Tibial nerve (tissue), 4 donors: ENCODE results near the gene SORCS2. TPM values are rescaled to one million over a fixed set of nuclear protein-coding genes. Genes with fewer than 3 reads are reported as not detected.
A peak's percentile ranks its signal among the peaks of the same experiment; 100 is the strongest.

ENCODE experiments used
- DNase-seq, 2 donors: peaks; one replicate each; pipeline ENCODE4 v3.0.0-alpha.2; 2019; ENCODE audit warnings: low spot score in 2 of 2
- H3K27ac ChIP-seq, 4 donors: fragments of 200-600 bp; sonication (generic) in 3 of 4; one replicate each; pipeline ENCODE4 v1.5.1; 2017 to 2019; ENCODE audit warnings: mild to moderate bottlenecking in 1 of 4
- H3K27me3 ChIP-seq, 2 donors: fragments of 200-600 bp; sonication (generic) in 1 of 2; one replicate each; pipeline versions ENCODE4 v1.5.1 to v1.6.0; 2017 to 2019
- H3K36me3 ChIP-seq, 3 donors: fragments of 200-600 bp; sonication (generic); one replicate each; pipeline ENCODE4 v1.5.1; 2018 to 2019
- H3K4me1 ChIP-seq, 4 donors: fragments of 200-600 bp; sonication (generic) in 3 of 4; one replicate each; pipeline ENCODE4 v1.5.1; 2017 to 2019
- H3K4me3 ChIP-seq, 4 donors: fragments of 200-600 bp; sonication (generic) in 3 of 4; one replicate each; pipeline ENCODE4 v1.5.1; 2017 to 2019; ENCODE audit warnings: mild to moderate bottlenecking in 1 of 4, moderate library complexity in 1 of 4
- H3K9me3 ChIP-seq, 4 donors: fragments of 200-600 bp; sonication (generic) in 3 of 4; one replicate each; pipeline ENCODE4 v1.5.1; 2017 to 2019
- EP300 ChIP-seq, 2 donors: sonication (generic); formaldehyde crosslinking; IDR thresholded peaks; one replicate each; pipeline ENCODE4 v1.6.1; 2017; ENCODE audit warnings: antibody characterized with exemption in 2 of 2, mild to moderate bottlenecking in 1 of 2
- POLR2A ChIP-seq, 2 donors: fragments of 450-650 bp; IDR thresholded peaks; one replicate each; pipeline ENCODE4 v1.6.1; 2017; ENCODE audit warnings: antibody characterized with exemption in 2 of 2, mild to moderate bottlenecking in 2 of 2, moderate library complexity in 2 of 2
- WGBS, 2 donors: methylation state at CpG; one replicate each; pipeline ENCODE4 v1.1.5; 2018; 5-methylcytosine and 5-hydroxymethylcytosine counted together
- total RNA-seq, 4 donors: library from RNA; depleted of rRNA; stranded (reverse); fragments of >200 nt; gene quantifications; one replicate each; pipeline ENCODE4 v1.1.0, GENCODE V29; 2016
- TF ChIP-seq, protein P1 (sequence below), 5 experiments: fragments of 200-600 bp in 3 of 5; fragments of 450-650 bp in 2 of 5; sonication (generic) in 3 of 5; IDR thresholded peaks; one replicate each; pipeline ENCODE4 v1.5.1; 2016 to 2019; ENCODE audit warnings: antibody characterized with exemption in 5 of 5, mild to moderate bottlenecking in 3 of 5, moderate library complexity in 2 of 5

The SORCS2 gene
- total RNA-seq, 4 donors from 2014 or later = 15.6 to 48.9 (median 38.3) TPM

DNA sequence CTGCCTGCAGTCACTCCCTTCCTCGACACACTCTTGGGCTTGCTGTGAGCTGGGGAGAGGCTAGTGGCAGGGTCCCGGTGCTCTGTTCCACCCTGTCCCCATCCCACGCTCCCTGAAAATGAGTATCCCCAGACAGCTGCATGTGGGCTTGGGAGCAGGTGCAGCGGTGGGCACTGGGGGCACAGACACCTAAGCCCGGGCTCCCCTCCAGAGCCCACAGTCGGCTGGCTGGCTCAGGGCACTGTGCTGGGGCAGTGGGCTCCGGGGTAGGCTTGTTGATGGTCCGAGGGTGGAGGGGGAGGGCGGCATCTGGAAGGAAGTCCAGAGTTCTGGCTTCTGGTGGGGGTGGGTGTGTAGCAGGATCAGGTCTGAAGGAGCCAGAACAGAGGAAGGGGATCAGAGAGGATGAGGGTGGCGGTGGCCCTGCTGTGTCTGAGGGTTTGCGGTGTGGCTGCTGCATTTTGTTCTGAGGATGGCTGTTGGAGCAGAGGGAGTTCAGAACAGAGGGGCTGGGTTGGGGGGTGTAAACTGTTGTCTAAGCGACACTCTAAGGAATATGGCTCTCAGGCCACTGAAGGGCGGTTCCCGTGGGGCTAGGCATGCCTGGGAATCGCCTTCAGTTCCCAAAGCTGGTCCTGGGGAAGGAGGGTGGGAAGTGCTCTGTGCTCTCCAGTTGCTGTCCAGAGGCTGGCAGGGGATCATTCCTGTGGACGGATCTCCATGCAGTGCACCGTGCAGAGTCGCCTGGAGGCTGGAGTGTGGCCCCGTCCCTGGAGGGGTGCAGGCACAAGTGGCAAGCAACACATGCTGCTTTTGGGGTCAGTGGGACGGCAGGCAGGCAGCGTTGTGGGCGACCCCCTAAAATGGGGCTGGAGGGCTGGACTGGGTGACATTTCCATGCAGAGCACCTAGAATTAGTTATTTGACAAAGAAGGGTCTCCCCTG, 114.0 kb downstream of the SORCS2 start:
- peak overlapping the region in 1 of 4 donors; percentile 55 for H3K27ac ChIP-seq
- H3K36me3 ChIP-seq = no peaks in the 10 kb centered on the region
- H3K4me1 ChIP-seq = peaks cover 0 to 30% (median 4%) of the 10 kb centered on the region in 4 donors
- no peaks in the 10 kb centered on the region for H3K27me3 ChIP-seq
- TF ChIP-seq, protein P1, sequence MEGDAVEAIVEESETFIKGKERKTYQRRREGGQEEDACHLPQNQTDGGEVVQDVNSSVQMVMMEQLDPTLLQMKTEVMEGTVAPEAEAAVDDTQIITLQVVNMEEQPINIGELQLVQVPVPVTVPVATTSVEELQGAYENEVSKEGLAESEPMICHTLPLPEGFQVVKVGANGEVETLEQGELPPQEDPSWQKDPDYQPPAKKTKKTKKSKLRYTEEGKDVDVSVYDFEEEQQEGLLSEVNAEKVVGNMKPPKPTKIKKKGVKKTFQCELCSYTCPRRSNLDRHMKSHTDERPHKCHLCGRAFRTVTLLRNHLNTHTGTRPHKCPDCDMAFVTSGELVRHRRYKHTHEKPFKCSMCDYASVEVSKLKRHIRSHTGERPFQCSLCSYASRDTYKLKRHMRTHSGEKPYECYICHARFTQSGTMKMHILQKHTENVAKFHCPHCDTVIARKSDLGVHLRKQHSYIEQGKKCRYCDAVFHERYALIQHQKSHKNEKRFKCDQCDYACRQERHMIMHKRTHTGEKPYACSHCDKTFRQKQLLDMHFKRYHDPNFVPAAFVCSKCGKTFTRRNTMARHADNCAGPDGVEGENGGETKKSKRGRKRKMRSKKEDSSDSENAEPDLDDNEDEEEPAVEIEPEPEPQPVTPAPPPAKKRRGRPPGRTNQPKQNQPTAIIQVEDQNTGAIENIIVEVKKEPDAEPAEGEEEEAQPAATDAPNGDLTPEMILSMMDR (IDR thresholded peaks at IDR 0.05) = no peak
- TF ChIP-seq EP300 (IDR thresholded peaks at IDR 0.05) (no peak), POLR2A (IDR thresholded peaks at IDR 0.05) (no peak)
- H3K4me3 ChIP-seq = no peak overlapping the region
- 74 to 75% methylated on average over 19 to 22 of the region's 22 CpGs for WGBS, 2 donors
- no peak for DNase-seq
- no peaks in the 10 kb centered on the region for H3K9me3 ChIP-seq

DNA sequence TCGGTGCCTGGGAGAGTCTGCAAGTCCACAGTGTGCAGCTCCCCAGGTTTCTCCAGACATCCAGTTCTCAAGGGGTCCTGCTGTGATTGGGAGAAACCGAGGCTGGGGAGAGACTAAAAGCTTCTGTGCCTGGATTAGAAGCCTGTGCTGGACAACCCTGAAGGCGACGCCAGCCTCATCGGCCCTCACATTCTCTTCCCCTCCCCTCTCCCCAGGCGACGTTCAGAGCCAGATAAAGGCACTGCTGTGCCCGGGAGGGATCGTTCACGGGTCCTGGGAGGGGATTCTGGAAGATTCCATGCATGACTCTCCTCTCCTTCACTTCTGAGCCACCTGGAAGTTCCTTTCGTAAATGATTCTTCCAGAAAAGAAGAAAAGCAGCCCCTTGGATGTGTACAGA, 114.6 kb downstream of the SORCS2 start:
- H3K4me1 ChIP-seq = peaks cover 0 to 30% (median 4%) of the 10 kb centered on the region in 4 donors
- no peaks in the 10 kb centered on the region for H3K9me3 ChIP-seq
- peak overlapping the region in 2 of 4 donors; percentile 23 to 55 for H3K27ac ChIP-seq
- 49% methylated on average over 9 to 11 of the region's 11 CpGs for WGBS, 2 donors
- no peak for TF ChIP-seq EP300 (IDR thresholded peaks at IDR 0.05)
- DNase-seq = no peak
- no peaks in the 10 kb centered on the region for H3K27me3 ChIP-seq
- H3K4me3 ChIP-seq = no peak overlapping the region
- H3K36me3 ChIP-seq = no peaks in the 10 kb centered on the region

DNA sequence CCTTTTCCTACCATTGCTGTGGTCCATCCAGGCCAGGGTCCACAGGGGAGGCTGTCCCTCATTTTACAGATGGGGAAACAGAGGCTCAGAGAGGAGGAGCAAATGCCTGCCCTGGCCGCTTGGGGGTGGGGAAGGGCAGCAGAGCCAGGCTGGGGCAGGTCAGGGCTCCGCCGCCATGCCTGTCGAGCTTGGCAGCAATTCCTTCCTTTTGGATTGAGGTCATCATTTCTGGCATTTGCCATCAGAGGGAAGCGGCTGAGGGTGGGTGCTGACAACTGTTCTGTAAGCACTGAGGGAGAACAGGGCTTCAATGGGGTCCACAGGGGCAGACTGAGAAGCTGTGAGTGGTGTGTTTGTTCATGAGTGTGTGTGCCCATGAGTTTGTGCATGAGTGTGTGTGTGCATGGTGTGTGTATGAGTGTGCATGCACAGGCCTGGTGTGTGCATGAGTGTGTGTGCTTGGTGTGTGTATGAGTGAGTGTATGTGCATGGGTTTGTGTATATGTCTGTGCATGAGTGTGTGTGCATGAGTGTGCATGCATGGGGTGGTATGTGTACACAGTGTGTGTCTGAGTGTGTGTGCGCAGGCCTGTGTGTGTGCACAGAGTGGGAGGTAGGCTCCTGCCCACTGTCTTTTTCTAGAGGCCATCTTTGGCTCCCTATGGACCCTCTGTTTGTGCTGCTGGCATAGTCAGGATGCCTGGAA, 115.2 kb downstream of the SORCS2 start:
- Histone ChIP-seq H3K27ac (peak overlapping the region in 2 of 4 donors; percentile 23 to 55), H3K4me3 (no peak overlapping the region), H3K36me3 (no peaks in the 10 kb centered on the region), H3K27me3 (no peaks in the 10 kb centered on the region), H3K4me1 (peaks cover 0 to 31% (median 4%) of the 10 kb centered on the region in 4 donors), H3K9me3 (no peaks in the 10 kb centered on the region)
- TF ChIP-seq EP300 (IDR thresholded peaks at IDR 0.05) = peak in 1 of 2 donors; percentile 41
- TF ChIP-seq POLR2A (IDR thresholded peaks at IDR 0.05) = no peak
- TF ChIP-seq, protein P1 (IDR thresholded peaks at IDR 0.05) = peak in 2 of 5 experiments; percentile 17 to 31
- WGBS, 2 donors = 29 to 50% methylated on average over 6 of the region's 6 CpGs
- DNase-seq = no peak

DNA sequence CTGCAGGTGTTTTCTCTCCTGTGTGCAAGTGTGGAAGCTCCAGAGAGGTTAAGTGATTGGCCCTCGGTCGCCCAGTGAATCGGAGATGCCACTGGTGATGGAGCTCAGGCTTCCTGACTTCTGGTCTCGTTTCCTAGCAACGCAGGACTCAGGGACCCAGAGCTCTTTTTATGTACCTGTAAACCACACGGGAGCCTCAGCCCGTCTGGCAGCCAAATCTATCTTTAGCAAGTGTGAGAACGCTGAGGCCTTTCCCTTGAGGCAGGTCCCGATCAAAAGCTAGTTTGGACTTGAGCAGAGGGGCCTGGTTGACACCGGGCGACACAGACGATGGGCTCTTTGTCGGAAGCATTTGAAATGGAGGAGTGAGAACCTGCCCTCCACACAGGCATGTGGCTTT, 116.8 kb downstream of the SORCS2 start:
- H3K4me1 ChIP-seq = peaks cover 0 to 47% (median 5%) of the 10 kb centered on the region in 4 donors
- 75 to 80% methylated on average over 11 to 13 of the region's 13 CpGs for WGBS, 2 donors
- TF ChIP-seq, protein P1 (IDR thresholded peaks at IDR 0.05) = no peak
- TF ChIP-seq EP300 (IDR thresholded peaks at IDR 0.05) (no peak), POLR2A (IDR thresholded peaks at IDR 0.05) (no peak)
- no peak overlapping the region for H3K4me3 ChIP-seq
- no peaks in the 10 kb centered on the region for H3K36me3 ChIP-seq
- no peak for DNase-seq
- H3K9me3 ChIP-seq = no peaks in the 10 kb centered on the region
- no peak overlapping the region for H3K27ac ChIP-seq
- H3K27me3 ChIP-seq = no peaks in the 10 kb centered on the region

DNA sequence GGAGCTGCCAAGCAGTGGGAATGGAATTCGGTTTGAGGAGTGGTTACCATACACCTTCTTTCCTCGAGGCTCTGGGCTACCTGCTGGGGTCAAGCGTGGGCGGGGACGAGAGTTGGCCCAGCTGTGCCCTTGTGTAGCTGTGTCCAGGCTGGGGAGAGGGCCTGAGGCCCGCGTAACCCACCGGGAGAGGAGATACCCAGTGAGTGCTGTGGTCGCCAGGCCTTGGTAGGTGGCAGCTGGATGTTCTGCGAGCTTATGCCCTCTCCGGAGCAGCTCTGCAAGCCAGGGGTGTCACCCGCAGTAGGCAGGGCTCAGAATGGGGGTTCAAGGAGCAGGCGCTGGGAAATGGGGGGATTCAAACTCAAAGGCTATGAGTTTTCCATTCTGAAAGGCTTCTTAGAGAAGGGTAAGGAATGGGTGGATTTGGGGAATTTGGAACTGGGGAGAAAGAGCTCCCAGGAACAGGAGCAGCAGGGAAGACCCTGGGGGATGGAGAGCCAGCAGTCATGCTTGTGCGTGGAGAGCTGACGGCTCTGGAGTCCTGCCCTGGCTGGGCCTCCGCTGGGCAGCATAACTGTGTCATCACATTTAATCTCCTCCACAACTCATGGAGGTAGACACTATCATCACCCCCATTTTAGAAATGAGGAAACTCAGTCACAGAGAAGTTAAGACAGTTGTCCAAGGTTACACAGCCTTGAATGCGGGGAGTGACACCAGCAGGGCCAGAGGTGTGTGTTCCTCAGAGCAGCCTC, 117.5 kb downstream of the SORCS2 start:
- Histone ChIP-seq H3K36me3 (no peaks in the 10 kb centered on the region), H3K4me3 (no peak overlapping the region), H3K27ac (no peak overlapping the region), H3K27me3 (no peaks in the 10 kb centered on the region), H3K4me1 (peaks cover 0 to 47% (median 5%) of the 10 kb centered on the region in 4 donors), H3K9me3 (no peaks in the 10 kb centered on the region)
- DNase-seq = no peak
- WGBS, 2 donors = 75 to 77% methylated on average over 15 to 17 of the region's 17 CpGs
- TF ChIP-seq POLR2A (IDR thresholded peaks at IDR 0.05) (no peak), EP300 (IDR thresholded peaks at IDR 0.05) (no peak)
- TF ChIP-seq, protein P1 (IDR thresholded peaks at IDR 0.05) = no peak
